GM19463 (cell line): ENCODE measurements around the gene GPC3.
"Not testable (repeated sequence)": the region's sequence is repeated elsewhere in the genome, so short reads cannot be mapped to it uniquely, and the experiment has no call there.

Source experiments
- ATAC-seq: cut with Tn5 transposase; IDR thresholded peaks from one replicate; pipeline ENCODE4 v1.9.1; 2021; ENCODE audit warnings: mild to moderate bottlenecking, moderate library complexity; ENCODE audit not compliant: unreplicated experiment

The GPC3 gene

GRCh38 chrX:133627673-133628072 is 357.7 kb downstream of the GPC3 start:
- ATAC-seq, result no peak

- ATAC-seq, result not testable (repeated sequence)
Observed at GRCh38 chrX:133621384-133621783, 364.0 kb downstream of the GPC3 start.

GRCh38 chrX:133611676-133612075 is 373.7 kb downstream of the GPC3 start:
- ATAC-seq, result no peak

GRCh38 chrX:133610056-133610455 is 375.3 kb downstream of the GPC3 start:
- no peak for ATAC-seq

- no peak for ATAC-seq
Observed at GRCh38 chrX:133609166-133609565, 376.2 kb downstream of the GPC3 start.

- ATAC-seq, result no peak
Observed at GRCh38 chrX:133608406-133608805, 377.0 kb downstream of the GPC3 start.

- no peak for ATAC-seq
Observed at GRCh38 chrX:133607419-133608348, 377.7 kb downstream of the GPC3 start.

- ATAC-seq, result no peak
Observed at GRCh38 chrX:133606990-133607389, 378.4 kb downstream of the GPC3 start.

GRCh38 chrX:133604801-133605200 is 380.6 kb downstream of the GPC3 start:
- no peak for ATAC-seq

- ATAC-seq, result no peak
Observed at GRCh38 chrX:133602881-133603280, 382.5 kb downstream of the GPC3 start.

GRCh38 chrX:133601116-133601515 is 384.3 kb downstream of the GPC3 start:
- no peak for ATAC-seq

GRCh38 chrX:133600536-133600935 is 384.9 kb downstream of the GPC3 start:
- no peak for ATAC-seq

GRCh38 chrX:133598601-133599335 is 386.6 kb downstream of the GPC3 start:
- ATAC-seq, result no peak

GRCh38 chrX:133594156-133594555 is 391.2 kb downstream of the GPC3 start:
- no peak for ATAC-seq

- no peak for ATAC-seq
Observed at GRCh38 chrX:133593531-133593930, 391.9 kb downstream of the GPC3 start.

- ATAC-seq, result no peak
Observed at GRCh38 chrX:133590703-133591505, 394.5 kb downstream of the GPC3 start.

GRCh38 chrX:133588827-133589226 is 396.6 kb downstream of the GPC3 start:
- no peak for ATAC-seq

- no peak for ATAC-seq
Observed at GRCh38 chrX:133587818-133588217, 397.6 kb downstream of the GPC3 start.

- no peak for ATAC-seq
Observed at GRCh38 chrX:133587071-133587470, 398.3 kb downstream of the GPC3 start.

GRCh38 chrX:133586443-133586842 is 399.0 kb downstream of the GPC3 start:
- no peak for ATAC-seq

- no peak for ATAC-seq
Observed at GRCh38 chrX:133583825-133584224, 401.6 kb downstream of the GPC3 start.
